ENCODE data around the gene PEX16.

Gene PEX16

DNA sequence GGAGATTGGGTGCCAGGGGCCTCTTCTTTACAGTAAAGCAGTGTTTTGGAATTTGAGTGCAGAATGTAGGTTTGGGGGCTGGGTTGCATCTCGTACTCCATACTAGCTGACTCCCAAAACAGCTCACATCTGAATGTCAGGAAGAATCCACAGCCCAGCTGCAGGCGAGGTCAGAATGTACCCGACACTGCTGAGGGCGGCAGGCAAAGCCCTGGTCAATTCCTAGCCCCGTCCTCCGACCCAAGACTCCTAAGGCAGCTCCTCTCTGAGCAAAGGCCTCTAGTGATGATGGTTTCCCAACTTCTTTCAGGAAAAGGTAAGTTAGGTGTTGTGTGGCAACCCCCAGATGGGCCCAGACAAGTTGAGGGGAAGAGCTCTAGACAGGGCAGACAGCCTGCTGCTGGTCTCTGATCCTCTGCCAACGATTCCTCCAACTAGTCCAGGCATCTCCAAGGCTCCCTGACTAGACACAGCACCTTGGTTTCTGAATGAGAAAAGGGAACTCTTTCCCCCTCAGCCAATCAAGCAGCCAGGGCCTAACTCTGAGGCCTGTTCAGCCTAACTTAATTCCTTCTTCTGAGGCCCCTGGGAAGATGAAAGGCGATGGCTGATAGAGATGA is 13.4 kb upstream of the PEX16 start:
- DNase-seq = no peak

DNA sequence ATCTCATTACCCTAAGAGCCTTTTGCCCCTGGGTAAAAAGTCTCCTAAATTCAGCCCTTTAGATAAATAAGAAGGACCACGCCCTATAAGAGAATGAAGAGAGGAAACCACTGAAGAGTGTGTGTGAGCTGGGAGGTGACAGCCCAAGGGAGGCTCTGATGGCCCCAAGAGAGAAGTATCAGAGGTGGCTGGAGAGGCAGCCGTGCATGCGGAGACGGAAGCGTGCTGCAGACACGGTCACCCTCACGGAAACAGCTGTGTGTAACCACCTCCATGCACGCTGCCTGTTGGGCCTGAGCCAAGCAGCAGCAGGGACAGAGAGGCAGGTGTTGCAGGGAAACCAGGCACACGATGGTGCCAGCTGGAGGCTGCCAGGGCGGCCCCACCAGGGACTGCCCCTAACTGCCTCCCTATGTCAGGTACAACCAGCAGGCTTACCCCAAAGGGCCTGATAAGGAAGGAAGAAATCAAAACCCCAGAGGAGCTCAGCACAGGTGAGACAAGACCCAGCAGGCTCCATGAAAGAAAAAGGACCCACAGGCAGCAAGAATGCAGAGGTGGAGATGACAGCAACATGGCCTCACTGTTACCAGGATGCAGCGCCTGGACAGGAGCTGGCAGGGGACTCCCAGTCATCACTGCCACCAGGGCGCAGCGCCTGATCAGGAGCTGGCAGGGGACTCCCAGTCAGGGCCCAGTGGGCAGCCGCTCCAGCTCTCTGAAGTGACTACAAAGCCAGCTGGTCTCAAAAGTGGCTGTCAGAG is 12.5 kb upstream of the PEX16 start:
- DNase-seq = no peak

- DNase-seq = no peak
These were observed 11.9 kb upstream of the PEX16 start for GRCh38 chr11:45929486-45930030.

DNA sequence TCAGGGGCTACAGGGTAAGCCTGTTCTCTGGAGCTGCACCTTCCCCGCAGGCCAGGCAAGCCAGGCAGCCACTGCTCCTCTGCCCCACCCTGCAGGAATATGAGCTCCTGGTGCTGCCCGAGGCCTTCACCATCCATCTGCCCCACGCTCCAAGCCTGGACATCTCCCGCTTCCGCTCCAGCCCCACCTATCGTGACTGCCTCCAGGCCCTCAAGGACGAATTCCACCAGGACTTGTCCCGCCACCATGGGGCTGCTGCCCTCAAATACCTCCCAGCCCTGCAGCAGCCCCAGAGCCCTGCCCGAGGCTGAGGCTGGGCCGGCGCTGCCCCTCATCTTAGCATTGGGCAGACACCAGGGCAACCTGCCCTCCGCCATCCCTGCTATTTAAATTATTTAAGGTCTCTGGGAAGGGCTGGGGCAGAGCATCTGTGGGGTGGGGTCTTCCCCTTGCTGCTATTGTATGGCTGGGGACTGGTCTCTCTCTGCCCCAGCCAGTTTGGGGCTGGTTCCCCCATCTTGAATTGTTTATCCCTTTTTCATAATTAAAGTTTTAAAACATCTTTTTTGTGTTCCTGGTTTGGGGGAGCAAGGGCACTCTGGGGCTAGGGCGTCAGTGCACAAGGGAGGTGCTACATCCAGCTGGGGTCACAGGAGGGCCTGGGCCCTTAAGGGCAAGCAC is 11.0 kb upstream of the PEX16 start:
- DNase-seq = no peak

- no peak for DNase-seq
These were observed 10.2 kb upstream of the PEX16 start for GRCh38 chr11:45927684-45928413.

DNA sequence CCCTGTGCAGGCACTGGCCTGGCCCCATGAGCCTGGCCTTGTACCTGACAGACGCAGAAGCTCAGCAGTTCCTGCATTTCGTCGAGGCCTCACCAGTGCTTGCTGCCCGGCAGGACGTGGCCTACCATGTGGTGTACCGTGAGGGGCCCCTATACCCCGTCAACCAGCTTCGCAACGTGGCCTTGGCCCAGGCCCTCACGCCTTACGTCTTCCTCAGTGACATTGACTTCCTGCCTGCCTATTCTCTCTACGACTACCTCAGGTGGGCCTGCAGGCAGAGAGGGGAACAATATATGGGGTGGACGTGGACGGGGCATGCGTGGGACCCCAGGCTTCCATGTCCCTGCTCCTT is 9.6 kb upstream of the PEX16 start:
- no peak for DNase-seq

- no peak for DNase-seq
These were observed 9.1 kb upstream of the PEX16 start for GRCh38 chr11:45926536-45927331.

DNA sequence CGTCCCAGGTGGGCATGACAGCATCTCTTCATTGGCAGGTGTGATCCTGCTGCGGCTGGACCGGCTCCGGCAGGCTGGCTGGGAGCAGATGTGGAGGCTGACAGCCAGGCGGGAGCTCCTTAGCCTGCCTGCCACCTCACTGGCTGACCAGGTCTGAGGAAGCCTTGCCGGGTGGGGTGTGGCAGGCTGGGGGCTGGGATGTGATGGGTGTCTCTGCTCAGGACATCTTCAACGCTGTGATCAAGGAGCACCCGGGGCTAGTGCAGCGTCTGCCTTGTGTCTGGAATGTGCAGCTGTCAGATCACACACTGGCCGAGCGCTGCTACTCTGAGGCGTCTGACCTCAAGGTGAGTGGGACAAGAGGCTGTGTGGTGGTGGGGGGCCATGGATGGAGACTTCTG is 8.3 kb upstream of the PEX16 start:
- DNase-seq = no peak

DNA sequence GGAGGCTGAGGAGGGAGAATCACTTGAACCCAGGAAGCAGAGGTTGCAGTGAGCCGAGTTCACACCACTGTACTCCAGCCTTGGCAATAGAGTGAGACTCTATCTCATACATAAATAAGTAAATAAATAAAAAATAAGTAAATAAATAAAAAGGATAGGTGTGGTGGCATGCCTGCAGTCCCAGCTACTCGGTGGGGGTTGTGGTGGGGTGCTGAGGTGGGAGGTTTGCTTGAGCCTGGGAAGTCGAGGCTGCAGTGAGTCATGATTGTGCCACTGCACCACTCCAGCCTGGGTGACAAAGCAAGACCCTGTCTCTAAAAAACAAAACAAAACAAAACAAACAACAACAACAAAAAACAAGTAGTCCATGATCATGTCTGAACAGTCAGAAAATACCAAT is 7.9 kb upstream of the PEX16 start:
- no peak for DNase-seq

GRCh38 chr11:45924927-45925326 is 7.2 kb upstream of the PEX16 start:
- DNase-seq = no peak

- DNase-seq = no peak
These were observed 6.6 kb upstream of the PEX16 start for GRCh38 chr11:45924036-45924915.

- no peak for DNase-seq
These were observed 4.9 kb upstream of the PEX16 start, which contains the start of gene LARGE2 for GRCh38 chr11:45922425-45923082. Gene LARGE2 (plus strand): TSS chr11:45922656. CDS start chr11:45922883, 227 bp downstream.

DNA sequence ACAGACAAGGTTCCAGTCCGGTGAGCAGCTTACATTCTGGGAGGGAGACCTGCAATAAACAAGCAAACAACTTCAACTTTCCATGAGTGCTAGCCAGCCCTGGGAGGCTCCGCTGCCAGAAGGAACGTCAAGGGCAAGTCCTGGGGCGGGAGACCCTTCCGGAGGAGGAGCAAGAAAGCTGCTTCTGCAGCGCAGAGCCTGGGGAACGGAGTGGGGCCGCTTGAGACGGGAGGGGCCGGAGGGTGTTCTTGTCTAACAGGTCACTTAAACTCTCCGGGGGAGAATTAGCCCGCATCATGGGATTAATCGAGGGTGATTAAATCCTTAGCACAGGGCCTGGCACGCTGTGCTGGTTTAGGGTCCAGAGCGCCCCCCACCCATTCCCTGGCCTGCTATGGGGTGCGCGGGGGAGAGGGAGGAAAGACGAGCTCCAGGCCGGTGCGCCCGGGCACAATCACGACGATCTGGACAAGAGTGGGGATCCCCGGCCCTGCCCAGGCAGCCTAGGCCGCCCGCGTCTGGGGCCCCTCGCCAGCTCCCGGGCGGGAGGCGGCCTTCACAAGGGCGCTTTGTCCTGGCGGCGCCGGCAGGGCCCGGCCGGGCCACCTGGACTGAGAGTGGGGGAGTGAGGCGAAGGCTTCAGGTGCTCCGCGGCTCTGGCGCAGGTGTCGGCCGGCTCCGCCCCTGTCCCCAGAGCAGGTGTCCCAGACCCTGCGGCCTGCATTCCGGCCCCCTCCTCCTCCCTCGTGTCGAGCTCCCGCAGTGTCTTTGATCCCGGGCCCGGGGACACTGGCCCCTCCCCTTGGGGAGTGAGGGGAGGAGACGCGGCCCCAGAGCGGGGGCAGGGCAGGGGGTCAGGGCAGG is 4.1 kb upstream of the PEX16 start:
- no peak for DNase-seq

DNA sequence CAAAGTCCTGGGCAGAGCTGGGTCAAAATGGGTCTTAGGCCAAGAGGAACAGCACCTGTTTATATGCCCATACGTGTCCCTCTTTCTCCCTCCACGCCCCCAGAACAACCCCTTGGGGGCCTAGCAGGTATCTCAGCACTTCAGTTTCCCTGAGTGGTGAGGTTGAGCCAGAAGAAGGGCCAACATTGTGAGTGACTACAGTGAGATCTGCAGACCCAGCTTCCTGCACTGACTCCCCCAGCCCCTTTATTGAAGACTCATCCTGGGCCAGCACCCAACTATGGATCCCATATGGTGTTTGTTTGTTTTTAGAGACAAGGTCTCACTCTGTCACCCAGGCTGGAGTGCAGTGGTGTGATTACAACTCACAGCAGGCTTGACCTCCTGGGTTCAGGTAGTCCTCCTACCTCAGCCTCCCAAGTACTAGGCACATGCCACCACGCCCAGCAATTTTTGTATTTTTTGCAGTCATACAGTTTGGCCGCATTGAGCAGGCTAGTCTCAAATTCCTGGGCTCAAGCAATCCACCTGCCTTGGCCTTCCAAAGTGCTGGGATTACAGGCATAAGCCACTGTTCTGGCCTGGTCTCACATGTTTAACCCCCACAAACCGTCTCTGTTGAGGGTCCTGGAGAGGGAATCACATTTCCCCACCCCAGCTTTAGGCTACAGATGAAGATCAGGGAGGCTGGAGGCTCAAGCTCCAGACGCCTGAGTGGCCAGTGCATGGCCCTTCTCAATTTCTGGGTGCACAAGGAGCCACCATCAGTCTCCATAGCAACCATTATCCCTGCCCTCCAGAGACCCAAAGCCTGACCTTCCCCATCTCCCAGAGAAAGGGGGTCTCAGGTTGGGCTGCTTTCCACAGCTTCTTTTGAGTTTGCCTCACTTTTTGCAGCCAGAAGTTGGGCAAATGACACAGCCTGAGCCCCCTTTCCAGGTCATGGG is 3.1 kb upstream of the PEX16 start:
- DNase-seq = no peak

GRCh38 chr11:45919806-45920530 is 2.3 kb upstream of the PEX16 start:
- DNase-seq = no peak

DNA sequence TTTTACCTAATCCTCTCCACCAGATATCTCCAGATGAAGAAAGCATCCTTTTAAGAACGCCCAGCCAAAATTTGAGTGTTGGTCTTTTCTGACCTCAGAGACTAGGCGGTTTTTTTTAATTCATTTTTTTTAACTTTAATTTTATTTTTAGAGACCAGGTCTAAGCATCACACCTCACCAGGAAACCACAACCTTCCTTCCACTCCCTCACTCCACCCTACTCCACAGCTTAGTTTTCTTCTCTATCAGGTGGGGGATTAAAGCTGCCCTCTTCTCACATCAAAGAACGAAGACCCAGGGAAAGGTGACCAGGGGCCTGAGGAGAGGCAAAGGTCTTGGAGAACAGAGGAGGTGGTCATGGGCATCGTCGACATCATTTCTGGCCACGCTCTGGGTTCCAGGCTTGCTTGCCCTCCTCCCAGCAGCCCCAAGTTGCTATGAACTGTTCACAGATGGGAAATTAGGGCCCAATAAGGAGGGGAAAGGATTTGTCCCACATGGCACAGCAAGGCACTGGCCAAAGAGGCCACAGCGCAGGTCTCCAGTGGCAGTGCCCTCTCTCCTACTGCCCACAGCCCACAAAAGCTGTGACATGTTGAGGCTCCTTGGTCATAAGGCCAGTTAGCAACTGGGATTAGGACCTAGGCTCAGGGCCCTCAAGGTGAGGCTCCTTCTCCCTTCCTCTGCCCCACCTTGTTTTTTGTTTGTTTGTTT is 1.4 kb upstream of the PEX16 start:
- no peak for DNase-seq

GRCh38 chr11:45918331-45918941 is 759 bp upstream of the PEX16 start:
- DNase-seq = peak; percentile 82

Measured in suppressor macrophage treated with lipopolysaccharide for 4 hours (primary cell).